H1 (cell line): ENCODE results near the gene COL4A4. TPM values are rescaled to one million over a fixed set of nuclear protein-coding genes. Genes with fewer than 3 reads are reported as not detected.

Source experiments
- SIN3A ChIP-seq, 2 experiments: IDR thresholded peaks in 1 of 2; conservative IDR thresholded peaks in 1 of 2; 2 replicates each; pipeline ENCODE4 v1.6.1; 2011 to 2012; ENCODE audit warnings: low read length in 2 of 2, improper control_type of control experiment in 1 of 2, low read depth in 1 of 2, mild to moderate bottlenecking in 1 of 2
- polyA plus RNA-seq, 7 experiments: library from polyadenylated mRNA; depleted of rRNA in 3 of 7; stranded (reverse) in 5 of 7; unstranded in 2 of 7; fragments of >200 nt in 5 of 7; fragments of 200-250 nt in 2 of 7; gene quantifications; 1 replicate in 5 of 7; 2 replicates in 1 of 7; 4 replicates in 1 of 7; pipeline versions ENCODE4 v1.2.1 to v1.2.3, GENCODE V29; 2011 to 2013; ENCODE audit warnings: missing spikeins in 2 of 7, mixed read lengths in 2 of 7
- total RNA-seq: library from RNA; stranded (reverse); fragmentation: NEBNext Ultra II Directional; extraction: Animal tissue kit (Norgen Biotek cat#: 25700); gene quantifications from 2 replicates; pipeline ENCODE4 v1.2.1, GENCODE V29; 2021

Gene COL4A4
- total and polyA plus RNA-seq, 2 of the 8 experiments (the other 6 are each of a cell fraction or from before 2014, with no cell fraction given), result 0.33 to 1.7 TPM

GRCh38 chr2:227186751-227187150 lies 22.7 kb upstream of the COL4A4 start (continued):
- no peak for TF ChIP-seq SIN3A (conservative IDR thresholded peaks at IDR 0.05 in 1 of 2, IDR thresholded peaks at IDR 0.05 in 1 of 2; ENCODE audit: low read depth in 1 of 2, low read length in 2 of 2)
- TF ChIP-seq, all 59 proteins: peak for 0
